ENCODE measurements around the gene ASB11. TPM values are rescaled to one million over a fixed set of nuclear protein-coding genes. Genes with fewer than 3 reads are reported as not detected.

ASB11 gene
- total RNA-seq, 6 donors from 2014 or later, result 0.14 TPM; not detected in 5

DNA sequence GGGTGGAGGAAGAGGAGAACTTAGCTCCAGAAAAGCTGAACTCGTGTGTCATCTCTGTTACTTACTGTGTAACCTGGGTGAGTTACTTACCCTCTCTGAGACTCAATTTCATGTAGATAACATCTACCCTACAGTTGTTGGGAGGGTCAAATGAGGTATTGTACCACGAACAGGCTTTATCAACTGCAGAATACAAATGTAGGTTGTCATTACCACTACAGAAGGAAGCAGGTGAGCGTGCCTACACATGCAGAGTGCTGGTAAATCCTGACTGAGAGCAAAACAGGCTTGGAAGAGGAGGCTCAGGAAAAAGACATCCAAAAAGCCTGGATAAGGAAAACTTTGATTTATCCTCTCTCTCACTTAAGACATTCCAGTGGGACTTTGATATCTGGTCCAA lies 12.7 kb upstream of the ASB11 start:
- TF ChIP-seq POLR2AphosphoS5 (IDR thresholded peaks at IDR 0.05), result no peak
- TF ChIP-seq POLR2A (IDR thresholded peaks at IDR 0.05), result no peak
- no peak for TF ChIP-seq CTCF (IDR thresholded peaks at IDR 0.05)
- TF ChIP-seq EP300 (IDR thresholded peaks at IDR 0.05), result no peak
- Histone ChIP-seq H3K4me1 (peaks cover 0 to 3% (median 0%) of the 10 kb centered on the region in 4 donors), H3K36me3 (peaks cover 0 to 24% (median 2%) of the 10 kb centered on the region in 4 donors), H3K27me3 (no peaks in the 10 kb centered on the region), H3K9me3 (no peaks in the 10 kb centered on the region), H3K27ac (no peak overlapping the region), H3K4me3 (no peak overlapping the region)
- DNase-seq (no peak), ATAC-seq (ENCODE audit: low FRiP score in 2 of 2) (no peak)
- 67 to 91% methylated on average over 3 of the region's 3 CpGs for WGBS, 2 donors

- peak overlapping the region in 1 of 4 donors; percentile 16 for H3K27ac ChIP-seq
- H3K4me3 ChIP-seq, result no peak overlapping the region
- peaks cover 0 to 14% (median 0%) of the 10 kb centered on the region in 4 donors for H3K36me3 ChIP-seq
- 61 to 79% methylated on average over 5 of the region's 5 CpGs for WGBS, 2 donors
- ATAC-seq (ENCODE audit: low FRiP score in 2 of 2) (no peak), DNase-seq (no peak)
- no peaks in the 10 kb centered on the region for H3K9me3 ChIP-seq
- peak in 1 of 4 donors; percentile 46 for TF ChIP-seq EP300 (IDR thresholded peaks at IDR 0.05)
- TF ChIP-seq POLR2AphosphoS5 (IDR thresholded peaks at IDR 0.05), result no peak
- no peaks in the 10 kb centered on the region for H3K27me3 ChIP-seq
- peaks cover 0 to 3% (median 0%) of the 10 kb centered on the region in 4 donors for H3K4me1 ChIP-seq
Observed at GRCh38 chrX:15322472-15322871, 7.0 kb upstream of the ASB11 start.

DNA sequence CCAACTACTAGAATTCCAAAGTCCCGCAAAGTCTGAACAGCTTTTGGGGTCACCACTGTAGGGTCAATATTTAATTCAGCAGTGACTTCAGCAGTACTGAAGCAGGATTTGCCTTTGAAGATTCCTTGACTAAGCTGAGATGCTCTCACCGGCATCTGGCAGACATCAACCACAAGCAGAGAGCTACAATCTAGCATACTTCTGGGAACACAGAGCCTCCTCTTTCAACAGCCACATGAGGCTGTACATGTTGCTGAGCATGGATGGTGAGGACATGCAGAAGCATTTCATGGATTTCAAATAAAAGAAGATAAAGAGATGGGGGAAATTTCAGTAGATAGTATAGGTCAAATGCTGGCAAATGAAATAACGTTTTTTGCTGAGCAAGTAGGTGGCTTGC lies 6.6 kb upstream of the ASB11 start:
- H3K27me3 ChIP-seq, result no peaks in the 10 kb centered on the region
- WGBS, 2 donors, result 69 to 70% methylated on average over 2 to 3 of the region's 3 CpGs
- H3K4me3 ChIP-seq, result no peak overlapping the region
- peaks cover 0 to 14% (median 0%) of the 10 kb centered on the region in 4 donors for H3K36me3 ChIP-seq
- no peaks in the 10 kb centered on the region for H3K9me3 ChIP-seq
- no peak for DNase-seq
- no peak for ATAC-seq (ENCODE audit: low FRiP score in 2 of 2)
- H3K4me1 ChIP-seq, result peaks cover 0 to 3% (median 0%) of the 10 kb centered on the region in 4 donors
- H3K27ac ChIP-seq, result peak overlapping the region in 1 of 4 donors; percentile 63
- no peak for TF ChIP-seq EP300 (IDR thresholded peaks at IDR 0.05)
- TF ChIP-seq CTCF (IDR thresholded peaks at IDR 0.05), result no peak
- TF ChIP-seq POLR2A (IDR thresholded peaks at IDR 0.05), result no peak
- TF ChIP-seq POLR2AphosphoS5 (IDR thresholded peaks at IDR 0.05), result no peak

- peak in 1 of 2 donors; percentile 32 for DNase-seq
- Histone ChIP-seq H3K36me3 (peaks cover 0 to 14% (median 0%) of the 10 kb centered on the region in 4 donors), H3K4me1 (peaks cover 0 to 3% (median 0%) of the 10 kb centered on the region in 4 donors), H3K27ac (peak overlapping the region in 1 of 4 donors; percentile 63), H3K27me3 (no peaks in the 10 kb centered on the region), H3K4me3 (no peak overlapping the region), H3K9me3 (no peaks in the 10 kb centered on the region)
- peak in 1 of 2 donors; percentile 60 for ATAC-seq (ENCODE audit: low FRiP score in 2 of 2)
- no peak for TF ChIP-seq POLR2AphosphoS5 (IDR thresholded peaks at IDR 0.05)
- no peak for TF ChIP-seq CTCF (IDR thresholded peaks at IDR 0.05)
- no peak for TF ChIP-seq POLR2A (IDR thresholded peaks at IDR 0.05)
- TF ChIP-seq EP300 (IDR thresholded peaks at IDR 0.05), result no peak
- 54 to 71% methylated on average over 4 of the region's 4 CpGs for WGBS, 2 donors
Observed at GRCh38 chrX:15321447-15321846, 6.0 kb upstream of the ASB11 start.

- Histone ChIP-seq H3K27me3 (no peaks in the 10 kb centered on the region), H3K9me3 (no peaks in the 10 kb centered on the region), H3K36me3 (peaks cover 0 to 14% (median 0%) of the 10 kb centered on the region in 4 donors), H3K4me3 (no peak overlapping the region), H3K4me1 (peaks cover 0 to 3% (median 0%) of the 10 kb centered on the region in 4 donors), H3K27ac (no peak overlapping the region)
- 69 to 79% methylated on average over 4 of the region's 4 CpGs for WGBS, 2 donors
- no peak for TF ChIP-seq POLR2A (IDR thresholded peaks at IDR 0.05)
- DNase-seq, result no peak
- no peak for ATAC-seq (ENCODE audit: low FRiP score in 2 of 2)
Observed at GRCh38 chrX:15320297-15320696, 4.9 kb upstream of the ASB11 start.

DNA sequence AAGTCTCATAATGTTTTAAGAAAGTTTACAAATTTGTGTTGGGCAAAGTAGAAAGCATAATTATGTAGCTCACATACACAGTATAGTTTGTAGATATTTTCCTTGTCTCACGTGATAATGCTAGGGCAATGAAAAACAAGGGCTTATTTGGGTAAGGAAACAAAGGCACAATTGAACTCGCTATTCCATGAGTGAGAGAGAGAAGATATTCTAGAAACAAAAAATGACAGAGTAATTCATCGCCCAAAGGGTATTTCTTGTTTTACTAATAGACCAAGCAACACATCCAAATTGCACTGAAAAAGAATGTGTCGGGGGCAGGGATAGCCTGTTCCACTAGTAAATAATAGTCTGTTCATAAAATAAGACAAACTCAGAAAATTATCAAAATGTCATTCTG lies 3.6 kb upstream of the ASB11 start:
- DNase-seq (no peak), ATAC-seq (ENCODE audit: low FRiP score in 2 of 2) (no peak)
- Histone ChIP-seq H3K27ac (no peak overlapping the region), H3K9me3 (no peaks in the 10 kb centered on the region), H3K4me1 (peaks cover 0 to 3% (median 0%) of the 10 kb centered on the region in 4 donors), H3K27me3 (no peaks in the 10 kb centered on the region), H3K4me3 (no peak overlapping the region), H3K36me3 (peaks cover 0 to 8% (median 0%) of the 10 kb centered on the region in 4 donors)
- 78 to 99% methylated on average over 4 of the region's 4 CpGs for WGBS, 2 donors
- TF ChIP-seq EP300 (IDR thresholded peaks at IDR 0.05), result no peak

Data from upper lobe of left lung (tissue), 6 donors.